HepG2 (cell line): ENCODE results near the gene RTKN2. TPM values are rescaled to one million over a fixed set of nuclear protein-coding genes. Genes with fewer than 3 reads are reported as not detected.

Experiments used
- ARID3A ChIP-seq: IDR thresholded peaks from 2 replicates; pipeline ENCODE4 v1.6.1; 2012; ENCODE audit warnings: low read depth, low read length, improper control_type of control experiment
- CBX1 ChIP-seq: IDR thresholded peaks from one replicate; pipeline ENCODE4 v1.6.1; 2016; ENCODE audit warnings: antibody characterized with exemption, low read depth
- CBX2 ChIP-seq, 2 experiments: fragments of 200-600 bp in 1 of 2; sonication (generic); formaldehyde crosslinking in 1 of 2; IDR thresholded peaks; 2 replicates each; pipeline versions ENCODE4 v1.7.0 to v1.8.1; 2018 to 2022; ENCODE audit warnings: low read depth in 2 of 2, low read length in 1 of 2, mild to moderate bottlenecking in 1 of 2, missing genetic modification reagents in 1 of 2
- E2F1 ChIP-seq: sonication (generic); formaldehyde crosslinking; IDR thresholded peaks from 2 replicates; pipeline ENCODE4 v1.5.0; 2020; ENCODE audit warnings: missing genetic modification reagents
- ETV6 ChIP-seq: sonication (generic); formaldehyde crosslinking; conservative IDR thresholded peaks from 2 replicates; pipeline ENCODE4 v1.4.0; 2020; ENCODE audit warnings: missing genetic modification reagents
- HMG20A ChIP-seq: IDR thresholded peaks from 2 replicates; pipeline ENCODE4 v1.6.1; 2016; ENCODE audit warnings: borderline replicate concordance
- KLF11 ChIP-seq: IDR thresholded peaks from 2 replicates; pipeline ENCODE4 v1.6.1; 2016; ENCODE audit warnings: missing compliant biosample characterization
- MAFG ChIP-seq: sonication (generic); formaldehyde crosslinking; IDR thresholded peaks from 2 replicates; pipeline ENCODE4 v1.5.1; 2020; ENCODE audit warnings: mild to moderate bottlenecking, missing genetic modification reagents
- MED8 ChIP-seq: sonication (generic); formaldehyde crosslinking; IDR thresholded peaks from 2 replicates; pipeline ENCODE4 v1.8.1; 2023; ENCODE audit warnings: mild to moderate bottlenecking, missing genetic modification reagents; ENCODE audit not compliant: insufficient replicate concordance
- NONO ChIP-seq, 2 experiments: fragments of 450-650 bp in 1 of 2; sonication (generic) in 1 of 2; formaldehyde crosslinking in 1 of 2; IDR thresholded peaks in 1 of 2; conservative IDR thresholded peaks in 1 of 2; 2 replicates each; pipeline versions ENCODE4 v1.6.1 to v1.8.0; 2017 to 2022; ENCODE audit warnings: mild to moderate bottlenecking in 1 of 2, missing genetic modification reagents in 1 of 2, moderate library complexity in 1 of 2
- NR1H2 ChIP-seq: sonication (generic); formaldehyde crosslinking; IDR thresholded peaks from 2 replicates; pipeline ENCODE4 v1.8.1; 2022; ENCODE audit warnings: low read depth, missing genetic modification reagents, borderline replicate concordance
- PHF20 ChIP-seq: sonication (generic); formaldehyde crosslinking; IDR thresholded peaks from 2 replicates; pipeline ENCODE4 v1.5.0; 2020; ENCODE audit warnings: mild to moderate bottlenecking, missing genetic modification reagents
- RNF2 ChIP-seq: fragments of 450-650 bp; conservative IDR thresholded peaks from 2 replicates; pipeline ENCODE4 v1.6.1; 2016; ENCODE audit warnings: low read depth
- SATB2 ChIP-seq: sonication (generic); formaldehyde crosslinking; IDR thresholded peaks from 2 replicates; pipeline ENCODE4 v1.5.0; 2020; ENCODE audit warnings: missing genetic modification reagents
- SKI ChIP-seq: fragments of 450-650 bp; IDR thresholded peaks from one replicate; pipeline ENCODE4 v1.6.1; 2018; ENCODE audit warnings: mild to moderate bottlenecking; ENCODE audit not compliant: partially characterized antibody
- STAT6 ChIP-seq: sonication (generic); formaldehyde crosslinking; IDR thresholded peaks from 2 replicates; pipeline ENCODE4 v1.4.0; 2020; ENCODE audit warnings: missing genetic modification reagents, mild to moderate bottlenecking, borderline replicate concordance
- TBX2 ChIP-seq: sonication (generic); formaldehyde crosslinking; IDR thresholded peaks from 2 replicates; pipeline ENCODE4 v1.5.0; 2020; ENCODE audit warnings: missing genetic modification reagents, mild to moderate bottlenecking, borderline replicate concordance
- ZBTB42 ChIP-seq: sonication (generic); formaldehyde crosslinking; IDR thresholded peaks from 2 replicates; pipeline ENCODE4 v1.5.0; 2020; ENCODE audit warnings: mild to moderate bottlenecking, missing genetic modification reagents
- ZFP82 ChIP-seq: sonication (generic); formaldehyde crosslinking; IDR thresholded peaks from 2 replicates; pipeline ENCODE4 v1.5.1; 2020; ENCODE audit warnings: mild to moderate bottlenecking, missing genetic modification reagents, borderline replicate concordance
- ZNF34 ChIP-seq: sonication (generic); formaldehyde crosslinking; IDR thresholded peaks from 2 replicates; pipeline ENCODE4 v1.4.0; 2020; ENCODE audit warnings: mild to moderate bottlenecking, missing genetic modification reagents, borderline replicate concordance
- ZNF530 ChIP-seq: sonication (generic); formaldehyde crosslinking; IDR thresholded peaks from 2 replicates; pipeline ENCODE4 v1.5.0; 2020; ENCODE audit warnings: low read depth, mild to moderate bottlenecking, missing genetic modification reagents
- ZNF557 ChIP-seq: sonication (generic); formaldehyde crosslinking; IDR thresholded peaks from 2 replicates; pipeline ENCODE4 v1.4.0; 2020; ENCODE audit warnings: missing genetic modification reagents
- ZNF629 ChIP-seq: sonication (generic); formaldehyde crosslinking; conservative IDR thresholded peaks from 2 replicates; pipeline ENCODE4 v1.5.0; 2020; ENCODE audit warnings: missing genetic modification reagents
- ZNF761 ChIP-seq: sonication (generic); formaldehyde crosslinking; conservative IDR thresholded peaks from 2 replicates; pipeline ENCODE4 v1.4.0; 2020; ENCODE audit warnings: mild to moderate bottlenecking, missing genetic modification reagents
- ZNF83 ChIP-seq: sonication (generic); formaldehyde crosslinking; IDR thresholded peaks from 2 replicates; pipeline ENCODE4 v1.4.0; 2020; ENCODE audit warnings: missing genetic modification reagents, mild to moderate bottlenecking, borderline replicate concordance
- polyA plus RNA-seq, 8 experiments: library from polyadenylated mRNA; depleted of rRNA in 3 of 8; stranded (reverse) in 7 of 8; unstranded in 1 of 8; fragments of >200 nt; fragmentation: Illumina TruSeq in 4 of 8; extraction: Trizol in 4 of 8; gene quantifications; 2 replicates each; pipeline versions ENCODE4 v1.2.1 to v1.2.3, GENCODE V29; 2011 to 2016; ENCODE audit warnings: low read depth in 4 of 8, missing spikeins in 1 of 8, mixed read lengths in 1 of 8; ENCODE audit not compliant: insufficient read depth in 1 of 8
- total RNA-seq, 5 experiments: library from RNA; depleted of rRNA; stranded (reverse); fragments of >200 nt; fragmentation: Illumina TruSeq; extraction: Trizol; gene quantifications; 2 replicates each; pipeline ENCODE4 v1.2.3, GENCODE V29; 2016; ENCODE audit warnings: low read depth in 1 of 5

RTKN2 gene
- total and polyA plus RNA-seq, 2 of the 13 experiments (the other 11 are each of a cell fraction or from before 2014, with no cell fraction given): 2.2 to 7.0 TPM

GRCh38 chr10:62268399-62269114, at the start of gene RTKN2 (continued):
- TF ChIP-seq ARID3A (no peak), ZNF557 (no peak), HMG20A (CRISPR knock-in tag) (no peak), ZBTB42 (CRISPR knock-in tag) (peak; percentile 15; the same call in 1 of the 2 replicates), ZNF629 (CRISPR knock-in tag) (no peak), MED8 (CRISPR knock-in tag) (no peak), ZNF83 (CRISPR knock-in tag) (no peak), KLF11 (no peak), CBX2 (IDR thresholded peaks at IDR 0.05; ENCODE audit: low read depth, low read length) (no peak), CBX2 (CRISPR knock-in tag; IDR thresholded peaks at IDR 0.05; ENCODE audit: low read depth) (no peak), MAFG (CRISPR knock-in tag) (no peak), SKI (peak; percentile 78), ZNF761 (CRISPR knock-in tag) (no peak; the same call in 1 of the 2 replicates), E2F1 (CRISPR knock-in tag) (peak; percentile 96), SATB2 (CRISPR knock-in tag) (no peak), RNF2 (no peak; the same call in 1 of the 2 replicates), ZFP82 (0 out of 2 replicates have a peak, but pooled peaks have one; percentile 70), NONO (IDR thresholded peaks at IDR 0.05) (no peak), NONO (CRISPR knock-in tag; conservative IDR thresholded peaks at IDR 0.05) (peak; percentile 53), ZNF530 (CRISPR knock-in tag) (no peak), CBX1 (no peak), PHF20 (peak; percentile 54; the same call in 1 of the 2 replicates), ZNF34 (CRISPR knock-in tag) (no peak), TBX2 (CRISPR knock-in tag) (peak; percentile 54; the same call in 1 of the 2 replicates), ETV6 (CRISPR knock-in tag) (no peak), NR1H2 (CRISPR knock-in tag) (no peak), STAT6 (CRISPR knock-in tag) (no peak)
